Measurements from ENCODE around the gene ABLIM2. TPM values are rescaled to one million over a fixed set of nuclear protein-coding genes. Genes with fewer than 3 reads are reported as not detected.

ABLIM2 gene
- total and polyA plus RNA-seq, 2 donors (not counting 1 experiment from before 2014, with no cell fraction given), result 3.3 to 79.0 TPM

DNA sequence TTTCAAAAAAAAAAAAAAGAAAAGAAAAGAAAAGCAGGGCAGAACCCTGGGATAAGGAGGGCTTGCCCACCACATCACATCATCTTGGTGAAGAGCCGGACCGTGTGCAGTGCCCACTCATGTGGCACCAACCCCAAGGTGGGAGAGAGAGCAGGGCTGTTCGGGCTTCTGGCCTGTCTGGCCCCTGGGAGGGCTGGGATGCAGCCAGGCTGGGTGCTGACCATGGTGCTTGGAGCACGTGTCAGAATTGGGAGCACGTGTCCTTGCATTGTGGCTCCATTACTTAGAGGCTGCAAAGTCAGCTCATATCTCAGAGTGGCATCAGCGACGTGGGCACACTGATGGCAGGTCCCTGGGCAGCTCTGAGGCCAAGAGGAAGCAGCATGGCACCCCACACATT lies 118.0 kb downstream of the ABLIM2 start:
- Histone ChIP-seq H3K36me3 (replicated peaks in 1 of 2; ENCODE audit: control extremely low read depth in 1 of 2, control insufficient read depth in 1 of 2, extremely low read depth in 1 of 2, insufficient read depth in 2 of 2, low read length in 1 of 2) (no peaks in the 10 kb centered on the region), H3K79me2 (ENCODE audit: control insufficient read depth, insufficient read depth, low read length) (no peaks in the 10 kb centered on the region), H3K4me3 (ENCODE audit: control extremely low read depth in 1 of 5, extremely low read depth in 1 of 5, insufficient read depth in 1 of 5, low read depth in 2 of 5, low read length in 4 of 5) (no peak overlapping the region), H3K9ac (ENCODE audit: low read length) (no peak overlapping the region), H3K4me1 (ENCODE audit: control insufficient read depth in 2 of 2, insufficient read depth in 2 of 2, low read length in 2 of 2) (peaks cover 0 to 3% of the 10 kb centered on the region in 2 donors), H3K27me3 (replicated peaks in 1 of 4; ENCODE audit: control extremely low read depth in 1 of 4, control insufficient read depth in 3 of 4, insufficient read depth in 4 of 4, low read length in 3 of 4) (peaks cover 0 to 9% (median under 1%) of the 10 kb centered on the region in 4 experiments), H3K4me2 (replicated peaks; ENCODE audit: low read depth, low read length, poor library complexity, severe bottlenecking) (no peak overlapping the region), H3K27ac (ENCODE audit: low read length in 2 of 2) (no peak overlapping the region), H4K20me1 (ENCODE audit: control insufficient read depth, insufficient read depth, low read length, poor library complexity, severe bottlenecking) (no peaks in the 10 kb centered on the region), H2AFZ (ENCODE audit: insufficient read depth, low read depth, low read length, poor library complexity, severe bottlenecking) (no peak overlapping the region), H3K9me3 (ENCODE audit: control extremely low read depth in 1 of 3, control insufficient read depth in 2 of 3, insufficient read depth in 1 of 3, low read length in 2 of 3) (peaks cover 0 to 2% (median 0%) of the 10 kb centered on the region in 3 donors)
- H3K9me3 Mint-ChIP-seq (ENCODE audit: insufficient read depth), result no peaks in the 10 kb centered on the region
- no peaks in the 10 kb centered on the region for H3K4me1 Mint-ChIP-seq
- H3K4me3 Mint-ChIP-seq, result no peak overlapping the region
- intact Hi-C loops (cut with micrococcal nuclease), result no loop called here
- H3K27ac Mint-ChIP-seq, result no peak overlapping the region
- H3K27me3 Mint-ChIP-seq, result peaks cover 35% of the 10 kb centered on the region
- 60% methylated on average over 5 of the region's 7 CpGs for WGBS (ENCODE audit: insufficient coverage)
- ChIA-PET POLR2A (no interaction called here), CTCF (no interaction called here)
- TF ChIP-seq, protein P1, sequence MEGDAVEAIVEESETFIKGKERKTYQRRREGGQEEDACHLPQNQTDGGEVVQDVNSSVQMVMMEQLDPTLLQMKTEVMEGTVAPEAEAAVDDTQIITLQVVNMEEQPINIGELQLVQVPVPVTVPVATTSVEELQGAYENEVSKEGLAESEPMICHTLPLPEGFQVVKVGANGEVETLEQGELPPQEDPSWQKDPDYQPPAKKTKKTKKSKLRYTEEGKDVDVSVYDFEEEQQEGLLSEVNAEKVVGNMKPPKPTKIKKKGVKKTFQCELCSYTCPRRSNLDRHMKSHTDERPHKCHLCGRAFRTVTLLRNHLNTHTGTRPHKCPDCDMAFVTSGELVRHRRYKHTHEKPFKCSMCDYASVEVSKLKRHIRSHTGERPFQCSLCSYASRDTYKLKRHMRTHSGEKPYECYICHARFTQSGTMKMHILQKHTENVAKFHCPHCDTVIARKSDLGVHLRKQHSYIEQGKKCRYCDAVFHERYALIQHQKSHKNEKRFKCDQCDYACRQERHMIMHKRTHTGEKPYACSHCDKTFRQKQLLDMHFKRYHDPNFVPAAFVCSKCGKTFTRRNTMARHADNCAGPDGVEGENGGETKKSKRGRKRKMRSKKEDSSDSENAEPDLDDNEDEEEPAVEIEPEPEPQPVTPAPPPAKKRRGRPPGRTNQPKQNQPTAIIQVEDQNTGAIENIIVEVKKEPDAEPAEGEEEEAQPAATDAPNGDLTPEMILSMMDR (IDR thresholded peaks at IDR 0.05), result no peak
- TF ChIP-seq EZH2 (IDR thresholded peaks at IDR 0.05; ENCODE audit: borderline replicate concordance, insufficient read depth, low read depth, low read length, poor library complexity, severe bottlenecking), result no peak
- DNase-seq (no peak), ATAC-seq (ENCODE audit: low read depth) (no peak)

DNA sequence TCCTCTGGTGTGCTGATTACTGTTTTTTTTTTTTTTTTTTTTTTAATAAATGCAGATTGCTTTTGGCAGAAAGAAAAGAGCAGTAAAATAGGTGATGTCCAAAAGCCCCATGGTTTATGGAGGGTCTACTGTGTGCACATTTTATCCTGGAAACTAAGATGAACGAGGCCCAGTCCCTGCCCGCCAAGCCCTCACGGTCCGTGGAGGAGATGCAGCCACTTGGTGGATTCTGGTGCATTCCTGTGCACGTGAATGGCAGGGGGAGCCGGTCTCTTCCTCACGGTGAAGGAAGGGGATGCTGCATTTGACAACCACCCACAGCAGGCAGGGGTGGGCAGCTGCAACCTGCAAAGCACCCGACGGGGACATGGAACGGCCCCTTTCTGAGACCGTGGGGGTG lies 118.8 kb downstream of the ABLIM2 start:
- Histone ChIP-seq H3K4me3 (ENCODE audit: control extremely low read depth in 1 of 5, extremely low read depth in 1 of 5, insufficient read depth in 1 of 5, low read depth in 2 of 5, low read length in 4 of 5) (no peak overlapping the region), H3K9ac (ENCODE audit: low read length) (no peak overlapping the region), H3K4me1 (ENCODE audit: control insufficient read depth in 2 of 2, insufficient read depth in 2 of 2, low read length in 2 of 2) (peaks cover 6 to 9% of the 10 kb centered on the region in 2 donors), H3K79me2 (ENCODE audit: control insufficient read depth, insufficient read depth, low read length) (no peaks in the 10 kb centered on the region), H2AFZ (ENCODE audit: insufficient read depth, low read depth, low read length, poor library complexity, severe bottlenecking) (no peak overlapping the region), H3K36me3 (replicated peaks in 1 of 2; ENCODE audit: control extremely low read depth in 1 of 2, control insufficient read depth in 1 of 2, extremely low read depth in 1 of 2, insufficient read depth in 2 of 2, low read length in 1 of 2) (no peaks in the 10 kb centered on the region), H3K4me2 (replicated peaks; ENCODE audit: low read depth, low read length, poor library complexity, severe bottlenecking) (no peak overlapping the region), H3K27ac (ENCODE audit: low read length in 2 of 2) (no peak overlapping the region), H4K20me1 (ENCODE audit: control insufficient read depth, insufficient read depth, low read length, poor library complexity, severe bottlenecking) (no peaks in the 10 kb centered on the region), H3K9me3 (ENCODE audit: control extremely low read depth in 1 of 3, control insufficient read depth in 2 of 3, insufficient read depth in 1 of 3, low read length in 2 of 3) (peaks cover 0 to 2% (median 0%) of the 10 kb centered on the region in 3 donors), H3K27me3 (replicated peaks in 1 of 4; ENCODE audit: control extremely low read depth in 1 of 4, control insufficient read depth in 3 of 4, insufficient read depth in 4 of 4, low read length in 3 of 4) (peaks cover 0 to 9% (median under 1%) of the 10 kb centered on the region in 4 experiments)
- DNase-seq (no peak), ATAC-seq (ENCODE audit: low read depth) (no peak)
- POLR2A ChIA-PET, result no interaction called here
- H3K4me3 Mint-ChIP-seq, result no peak overlapping the region
- WGBS (ENCODE audit: insufficient coverage), result 80% methylated on average over 11 of the region's 11 CpGs
- no peak for TF ChIP-seq EZH2 (IDR thresholded peaks at IDR 0.05; ENCODE audit: borderline replicate concordance, insufficient read depth, low read depth, low read length, poor library complexity, severe bottlenecking)
- intact Hi-C loops (cut with micrococcal nuclease), result no loop called here
- H3K4me1 Mint-ChIP-seq, result peaks cover 7% of the 10 kb centered on the region
- CTCF ChIA-PET, result no interaction called here
- H3K9me3 Mint-ChIP-seq (ENCODE audit: insufficient read depth), result no peaks in the 10 kb centered on the region
- H3K27me3 Mint-ChIP-seq, result peaks cover 40% of the 10 kb centered on the region
- H3K27ac Mint-ChIP-seq, result no peak overlapping the region
